D721Med (cell line): ENCODE data around the gene SPACA6.

Experiments used
- DNase-seq: peaks from one replicate; pipeline ENCODE4 v3.0.0; 2011; ENCODE audit warnings: low spot score; ENCODE audit not compliant: insufficient read length
- FAIRE-seq: peaks from 2 replicates; lab custom pipeline; 2011; peaks lifted over from hg19 to GRCh38; lab: Jason Lieb, UNC
- CTCF ChIP-seq: IDR thresholded peaks from 2 replicates; pipeline ENCODE4 v1.5.1; 2012; ENCODE audit warnings: mild to moderate bottlenecking, control low read depth; ENCODE audit not compliant: insufficient read depth; ENCODE audit errors: missing control alignments

Gene SPACA6

GRCh38 chr19:51701468-51702100, 8.5 kb downstream of the SPACA6 start:
- FAIRE-seq: no peak
- TF ChIP-seq CTCF: no peak
- no peak for DNase-seq

GRCh38 chr19:51702103-51702824, 9.1 kb downstream of the SPACA6 start:
- no peak for TF ChIP-seq CTCF
- no peak for FAIRE-seq
- DNase-seq: no peak

- no peak for FAIRE-seq
These were observed 9.9 kb downstream of the SPACA6 start for GRCh38 chr19:51702825-51703574.

GRCh38 chr19:51703575-51704515, 10.7 kb downstream of the SPACA6 start:
- no peak for TF ChIP-seq CTCF
- peak; percentile 98 for DNase-seq
- no peak for FAIRE-seq

More at GRCh38 chr19:51702825-51703574, 9.9 kb downstream of the SPACA6 start:
- no peak for TF ChIP-seq CTCF
- DNase-seq: no peak

- DNase-seq: no peak
- no peak for TF ChIP-seq CTCF
- no peak for FAIRE-seq
These were observed 11.5 kb downstream of the SPACA6 start for GRCh38 chr19:51704626-51705025.

- DNase-seq (no peak), FAIRE-seq (no peak)
- TF ChIP-seq CTCF: no peak
These were observed 13.2 kb downstream of the SPACA6 start for GRCh38 chr19:51706296-51706695.
